A549 (cell line): ENCODE results near the gene KRTAP1-5. TPM values are rescaled to one million over a fixed set of nuclear protein-coding genes. Genes with fewer than 3 reads are reported as not detected.

ENCODE experiments used
- ATAC-seq, 2 experiments: fragments of 200-7000 bp in 1 of 2; fragments of >200 bp in 1 of 2; cut with Nextera tagmentation in 1 of 2; cut with Tn5 transposase in 1 of 2; 3 replicates each; pipeline versions ENCODE4 v1.8.0 to v1.9.1; 2018 to 2020; ENCODE audit warnings: mild to moderate bottlenecking in 1 of 2, moderate library complexity in 1 of 2
- CTCF ChIA-PET: fragments of 300-600 bp; sonication (Branson Sonifier 250); formaldehyde crosslinking; extraction: SDS; loops from one replicate; lab custom pipeline; 2021; ENCODE audit warnings: antibody characterized with exemption, inconsistent platforms; lab: Yijun Ruan, JAX
- POLR2A ChIA-PET: fragments of 350-600 bp; formaldehyde crosslinking; extraction: SDS; loops from one replicate; lab custom pipeline; 2021; ENCODE audit warnings: antibody characterized with exemption, inconsistent platforms; lab: Yijun Ruan, JAX
- DNase-seq, 2 experiments: peaks; one replicate each; pipeline versions ENCODE4 v3.0.0 to v3.0.0-alpha.2; 2011 to 2016; ENCODE audit warnings: low read depth in 1 of 2, low spot score in 1 of 2
- FAIRE-seq: peaks from 2 replicates; lab custom pipeline; 2011; peaks lifted over from hg19 to GRCh38; lab: Jason Lieb, UNC
- H3K27ac ChIP-seq, 2 experiments: fragments of >200 bp; sonication (Bioruptor Twin); formaldehyde crosslinking; 3 replicates each; pipeline ENCODE4 v1.5.1; 2016 to 2017
- H3K4me1 ChIP-seq: fragments of >200 bp; sonication (Bioruptor Twin); formaldehyde crosslinking; 3 replicates; pipeline ENCODE4 v1.6.1; 2016
- H3K4me2 ChIP-seq: fragments of >200 bp; sonication (Bioruptor Twin); formaldehyde crosslinking; 3 replicates; pipeline ENCODE4 v1.6.1; 2016
- H3K4me3 ChIP-seq: fragments of >200 bp; sonication (Bioruptor Twin); formaldehyde crosslinking; 3 replicates; pipeline ENCODE4 v1.5.1; 2016
- H3K9me3 ChIP-seq: fragments of >200 bp; sonication (Bioruptor Twin); formaldehyde crosslinking; 3 replicates; pipeline ENCODE4 v1.6.1; 2016
- BCL3 ChIP-seq: fragments of >200 bp; sonication (Bioruptor Twin); formaldehyde crosslinking; IDR thresholded peaks from 3 replicates; pipeline ENCODE4 v1.6.1; 2016
- BHLHE40 ChIP-seq: IDR thresholded peaks from 2 replicates; pipeline ENCODE4 v1.6.1; 2012; ENCODE audit warnings: low read depth, low read length, inconsistent platforms
- CBX2 ChIP-seq: fragments of 200-600 bp; sonication (generic); IDR thresholded peaks from 2 replicates; pipeline ENCODE4 v1.6.1; 2016; ENCODE audit warnings: low read depth, mild to moderate bottlenecking, borderline replicate concordance
- CBX8 ChIP-seq: fragments of 200-600 bp; sonication (generic); IDR thresholded peaks from 2 replicates; pipeline ENCODE4 v1.6.1; 2016
- CEBPB ChIP-seq, 2 experiments: fragments of >200 bp in 1 of 2; sonication (Bioruptor Twin) in 1 of 2; formaldehyde crosslinking in 1 of 2; IDR thresholded peaks; 2 replicates each; pipeline ENCODE4 v1.6.1; 2012 to 2016
- CHD2 ChIP-seq: fragments of 150-350 bp; IDR thresholded peaks from 2 replicates; pipeline ENCODE4 v1.6.1; 2014; ENCODE audit warnings: low read length; ENCODE audit not compliant: partially characterized antibody
- E2F6 ChIP-seq: IDR thresholded peaks from 2 replicates; pipeline ENCODE4 v1.6.1; 2012; ENCODE audit warnings: low read depth, borderline replicate concordance
- EHF ChIP-seq: fragments of 250-450 bp; sonication (Bioruptor Pico); IDR thresholded peaks from 2 replicates; pipeline ENCODE4 v1.5.0; 2020; ENCODE audit warnings: mild to moderate bottlenecking
- EHMT2 ChIP-seq: fragments of 200-600 bp; sonication (generic); IDR thresholded peaks from 2 replicates; pipeline ENCODE4 v1.6.1; 2016; ENCODE audit warnings: antibody characterized with exemption, low read depth, mild to moderate bottlenecking, moderate library complexity
- EP300 ChIP-seq, 2 experiments: fragments of >200 bp; sonication (Bioruptor Twin); formaldehyde crosslinking; IDR thresholded peaks; 2 replicates in 1 of 2; 3 replicates in 1 of 2; pipeline ENCODE4 v1.6.1; 2016 to 2017
- FOSB ChIP-seq: fragments of 250-450 bp; sonication (Bioruptor Pico); IDR thresholded peaks from 2 replicates; pipeline ENCODE4 v1.5.0; 2020; ENCODE audit warnings: mild to moderate bottlenecking, moderate library complexity
- FOSL2 ChIP-seq, 2 experiments: fragments of 450-650 bp in 1 of 2; fragments of >200 bp in 1 of 2; sonication (Bioruptor Twin) in 1 of 2; formaldehyde crosslinking; IDR thresholded peaks; 2 replicates each; pipeline versions ENCODE4 v1.5.0 to v1.6.1; 2016 to 2020; ENCODE audit warnings: mild to moderate bottlenecking in 1 of 2, moderate library complexity in 1 of 2
- GATA3 ChIP-seq: IDR thresholded peaks from 2 replicates; pipeline ENCODE4 v1.6.1; 2012; ENCODE audit warnings: borderline replicate concordance
- HEYL ChIP-seq: fragments of 250-450 bp; sonication (Bioruptor Pico); IDR thresholded peaks from 2 replicates; pipeline ENCODE4 v1.8.0; 2021; ENCODE audit warnings: mild to moderate bottlenecking, moderate library complexity
- HOXA7 ChIP-seq: fragments of 250-450 bp; sonication (Bioruptor Pico); IDR thresholded peaks from 2 replicates; pipeline ENCODE4 v1.5.0; 2020; ENCODE audit warnings: mild to moderate bottlenecking, moderate library complexity
- HOXB13 ChIP-seq: fragments of 250-450 bp; sonication (Bioruptor Pico); IDR thresholded peaks from 2 replicates; pipeline ENCODE4 v1.5.0; 2020; ENCODE audit warnings: low read depth, mild to moderate bottlenecking, moderate library complexity
- HOXB5 ChIP-seq: fragments of 250-450 bp; sonication (Bioruptor Pico); IDR thresholded peaks from 2 replicates; pipeline ENCODE4 v1.5.0; 2020; ENCODE audit warnings: mild to moderate bottlenecking, moderate library complexity
- KDM1A ChIP-seq: fragments of 200-600 bp; sonication (generic); IDR thresholded peaks from 2 replicates; pipeline ENCODE4 v1.6.1; 2016; ENCODE audit warnings: low read depth, mild to moderate bottlenecking
- MAX ChIP-seq: IDR thresholded peaks from 2 replicates; pipeline ENCODE4 v1.6.1; 2012
- MAZ ChIP-seq: fragments of 150-350 bp; IDR thresholded peaks from 2 replicates; pipeline ENCODE4 v1.6.1; 2014; ENCODE audit warnings: antibody characterized with exemption, low read depth, low read length, borderline replicate concordance
- MYC ChIP-seq: IDR thresholded peaks from 2 replicates; pipeline ENCODE4 v1.6.1; 2012; ENCODE audit warnings: mild to moderate bottlenecking, inconsistent platforms, low read length, improper control_type of control experiment, borderline replicate concordance
- NPAS2 ChIP-seq: fragments of 250-450 bp; sonication (Bioruptor Pico); IDR thresholded peaks from 2 replicates; pipeline ENCODE4 v1.8.0; 2022; ENCODE audit warnings: mild to moderate bottlenecking, moderate library complexity, borderline replicate concordance
- NR3C1 ChIP-seq: fragments of >200 bp; sonication (Bioruptor Twin); formaldehyde crosslinking; IDR thresholded peaks from 3 replicates; pipeline ENCODE4 v1.6.1; 2017
- PBX3 ChIP-seq: IDR thresholded peaks from 2 replicates; pipeline ENCODE4 v1.6.1; 2012
- PHF8 ChIP-seq: fragments of 200-600 bp; sonication (generic); IDR thresholded peaks from 2 replicates; pipeline ENCODE4 v1.6.1; 2016; ENCODE audit warnings: low read depth, mild to moderate bottlenecking, antibody characterized with exemption, moderate library complexity, borderline replicate concordance
- POLR2AphosphoS2 ChIP-seq: conservative IDR thresholded peaks from 2 replicates; pipeline ENCODE4 v1.6.1; 2012; ENCODE audit warnings: low read length, improper control_type of control experiment, inconsistent platforms
- RARB ChIP-seq: fragments of 250-450 bp; sonication (Bioruptor Pico); IDR thresholded peaks from 2 replicates; pipeline ENCODE4 v1.8.0; 2021; ENCODE audit warnings: mild to moderate bottlenecking, moderate library complexity
- RFX5 ChIP-seq: fragments of 450-650 bp; IDR thresholded peaks from 2 replicates; pipeline ENCODE4 v1.7.1; 2014; ENCODE audit warnings: antibody characterized with exemption, mild to moderate bottlenecking, moderate library complexity
- SMC3 ChIP-seq: fragments of >200 bp; sonication (Bioruptor Twin); formaldehyde crosslinking; IDR thresholded peaks from 3 replicates; pipeline ENCODE4 v1.6.1; 2018; ENCODE audit warnings: inconsistent platforms
- SREBF2 ChIP-seq: fragments of 450-650 bp; IDR thresholded peaks from 2 replicates; pipeline ENCODE4 v1.6.1; 2014; ENCODE audit warnings: mild to moderate bottlenecking, moderate library complexity
- TFCP2L1 ChIP-seq: fragments of 250-450 bp; sonication (Bioruptor Pico); IDR thresholded peaks from 2 replicates; pipeline ENCODE4 v1.5.0; 2021; ENCODE audit warnings: mild to moderate bottlenecking
- ZC3H11A ChIP-seq: fragments of 450-650 bp; IDR thresholded peaks from 2 replicates; pipeline ENCODE4 v1.6.1; 2014; ENCODE audit warnings: antibody characterized with exemption, mild to moderate bottlenecking
- ZFP36 ChIP-seq: fragments of 450-650 bp; IDR thresholded peaks from 2 replicates; pipeline ENCODE4 v1.6.1; 2014; ENCODE audit warnings: borderline replicate concordance; ENCODE audit not compliant: partially characterized antibody
- ZNF302 ChIP-seq: fragments of 250-450 bp; sonication (Bioruptor Pico); IDR thresholded peaks from 2 replicates; pipeline ENCODE4 v1.9.0; 2021; ENCODE audit warnings: inconsistent platforms, mild to moderate bottlenecking, moderate library complexity
- WGBS: methylation state at CpG from one replicate; pipeline ENCODE4 v1.1.6; 2017; ENCODE audit errors: missing lambda C conversion rate; 5-methylcytosine and 5-hydroxymethylcytosine counted together
- polyA plus RNA-seq, 4 experiments: library from polyadenylated mRNA; depleted of rRNA in 3 of 4; stranded (reverse); fragments of >200 nt; fragmentation: RNase III in 1 of 4; extraction: RNeasy Plus Mini Kit Qiagen cat#74134 plus additional on column Dnase treatment in 1 of 4; gene quantifications; 2 replicates in 3 of 4; 3 replicates in 1 of 4; pipeline ENCODE4 v1.2.3, GENCODE V29; 2011 to 2017

The KRTAP1-5 gene
- polyA plus RNA-seq, 2 of the 4 experiments (the other 2 are of a cell fraction): not detected

- FAIRE-seq (no peak), DNase-seq (no peak), ATAC-seq (no peak)
- H3K4me3 ChIP-seq: no peak overlapping the region
- ChIA-PET POLR2A (no interaction called here), CTCF (interaction anchor here (0.7 to 1.5 kb wide), 4 partner anchors 31 to 675 kb away, joined by 3 to 4 read pairs (median 4); no protein-coding TSS in a partner anchor)
- no peak overlapping the region for H3K27ac ChIP-seq
- TF ChIP-seq BHLHE40 (no peak), RFX5 (no peak), PBX3 (no peak), HOXB13 (CRISPR knock-in tag) (no peak), ZNF302 (CRISPR knock-in tag) (no peak), SMC3 (no peak), PHF8 (no peak), CBX8 (no peak), HOXB5 (CRISPR knock-in tag) (no peak), CBX2 (no peak), RARB (no peak), MAX (no peak), POLR2AphosphoS2 (no peak), ZFP36 (no peak), HEYL (CRISPR knock-in tag) (no peak), KDM1A (no peak), HOXA7 (CRISPR knock-in tag) (no peak), NR3C1 (no peak), EHF (CRISPR knock-in tag) (no peak)
- H3K9me3 ChIP-seq: 0 out of 3 replicates have a peak, but pooled peaks cover 5% of the 10 kb centered on the region
- no peaks in the 10 kb centered on the region for H3K4me1 ChIP-seq
- WGBS: 67% methylated on average over 8 of the region's 8 CpGs
- H3K4me2 ChIP-seq: no peak overlapping the region
Observed at GRCh38 chr17:40986920-40987319, 40.1 kb downstream of the KRTAP1-5 start.

- ATAC-seq (no peak), FAIRE-seq (no peak), DNase-seq (no peak)
- Histone ChIP-seq H3K4me2 (no peak within 1 kb of the TSS), H3K27ac (no peak within 1 kb of the TSS), H3K4me3 (no peak within 1 kb of the TSS)
- CTCF ChIA-PET: interaction anchor here (0.8 to 2.5 kb wide), 4 partner anchors 8 to 664 kb away, joined by 4 to 8 read pairs (median 4); no protein-coding TSS in a partner anchor
- POLR2A ChIA-PET: no interaction called here
- WGBS: 46% methylated on average over 3 of the region's 3 CpGs
- TF ChIP-seq GATA3 (no peak), NPAS2 (no peak), MAZ (no peak), KDM1A (no peak), CBX8 (no peak), EHMT2 (no peak)
- TF ChIP-seq, all 56 proteins: peak for 0
- Histone ChIP-seq H3K9me3 (no peaks in the 10 kb centered on the region), H3K4me1 (no peaks in the 10 kb centered on the region)
Observed at GRCh38 chr17:40984226-40984625, 42.8 kb downstream of the KRTAP1-5 start, which contains the start of gene KRT40. Gene KRT40 (minus strand): TSS chr17:40984326. CDS start chr17:40984273, 53 bp downstream.

- 51% methylated on average over 5 of the region's 5 CpGs for WGBS
- ChIA-PET CTCF (interaction anchor here (0.7 to 2.1 kb wide), 6 partner anchors 8 to 682 kb away, joined by 3 to 6 read pairs (median 4); no protein-coding TSS in a partner anchor), POLR2A (no interaction called here)
- no peak overlapping the region for H3K4me2 ChIP-seq
- no peak overlapping the region for H3K4me3 ChIP-seq
- no peak for FAIRE-seq
- no peaks in the 10 kb centered on the region for H3K9me3 ChIP-seq
- no peaks in the 10 kb centered on the region for H3K4me1 ChIP-seq
- ATAC-seq: no peak
- no peak overlapping the region for H3K27ac ChIP-seq
- no peak for DNase-seq
- no peak for TF ChIP-seq E2F6
- no peak for TF ChIP-seq SREBF2
- TF ChIP-seq TFCP2L1 (CRISPR knock-in tag): no peak
- TF ChIP-seq EHF (CRISPR knock-in tag): no peak
- no peak for TF ChIP-seq ZC3H11A
- no peak for TF ChIP-seq HOXA7 (CRISPR knock-in tag)
- no peak for TF ChIP-seq HOXB13 (CRISPR knock-in tag)
- TF ChIP-seq CEBPB (IDR thresholded peaks at IDR 0.05): no peak
- no peak for TF ChIP-seq HOXB5 (CRISPR knock-in tag)
- TF ChIP-seq ZFP36: no peak
- TF ChIP-seq SMC3: no peak
- TF ChIP-seq FOSL2 (IDR thresholded peaks at IDR 0.05): no peak
- TF ChIP-seq FOSL2 (CRISPR knock-in tag; IDR thresholded peaks at IDR 0.05): no peak
- no peak for TF ChIP-seq FOSB (CRISPR knock-in tag)
- TF ChIP-seq EP300 (IDR thresholded peaks at IDR 0.05): no peak
- no peak for TF ChIP-seq NPAS2
- no peak for TF ChIP-seq BCL3
- no peak for TF ChIP-seq CHD2
- TF ChIP-seq MYC: no peak
- TF ChIP-seq RARB: no peak
Observed at GRCh38 chr17:40981115-40981514, 45.9 kb downstream of the KRTAP1-5 start.
